SK-N-SH (cell line): ENCODE data around the gene SMIM21. TPM values are rescaled to one million over a fixed set of nuclear protein-coding genes. Genes with fewer than 3 reads are reported as not detected.

ENCODE experiments used
- CTCF ChIA-PET: fragments of 300-600, 350-600 bp; formaldehyde crosslinking; extraction: SDS; loops from one replicate; lab custom pipeline; 2021; lab: Yijun Ruan, JAX
- POLR2A ChIA-PET: fragments of 350-600 bp; sonication (Branson Sonifier 250); formaldehyde crosslinking; extraction: SDS; loops from one replicate; lab custom pipeline; 2020; ENCODE audit warnings: antibody characterized with exemption, inconsistent platforms; lab: Yijun Ruan, JAX
- DNase-seq: peaks from one replicate; pipeline ENCODE4 v3.0.0; 2012
- H2AFZ ChIP-seq: fragments of 200-600 bp; sonication (generic); 2 replicates; pipeline ENCODE4 v1.8.1; 2016; ENCODE audit warnings: antibody characterized with exemption, mild to moderate bottlenecking, low read depth
- H3F3A ChIP-seq: fragments of 200-600 bp; sonication (generic); replicated peaks from 2 replicates; pipeline ENCODE3; 2016; ENCODE audit warnings: antibody characterized with exemption, mild to moderate bottlenecking; ENCODE audit not compliant: insufficient read depth
- H3K27ac ChIP-seq, 2 experiments: fragments of 200-500 bp in 1 of 2; fragments of 200-600 bp in 1 of 2; sonication (Bioruptor generic) in 1 of 2; sonication (generic), shearing (Covaris generic) in 1 of 2; 2 replicates each; pipeline versions ENCODE4 v1.5.1 to v1.6.1; 2014 to 2016; ENCODE audit warnings: low read depth in 2 of 2, inconsistent platforms in 1 of 2, low read length in 1 of 2, mild to moderate bottlenecking in 1 of 2, mixed read lengths in 1 of 2
- H3K27me3 ChIP-seq: fragments of 200-600 bp; sonication (generic), shearing (Covaris generic); 2 replicates; pipeline ENCODE4 v1.6.1; 2016; ENCODE audit warnings: mixed run types; ENCODE audit not compliant: insufficient read depth
- H3K36me3 ChIP-seq, 2 experiments: fragments of 200-500 bp in 1 of 2; fragments of 200-600 bp in 1 of 2; sonication (Bioruptor generic) in 1 of 2; sonication (generic) in 1 of 2; replicated peaks in 1 of 2; 2 replicates each; pipeline versions ENCODE3 to v1.5.1; 2014 to 2016; ENCODE audit warnings: low read length in 1 of 2, mild to moderate bottlenecking in 1 of 2; ENCODE audit not compliant: insufficient read depth in 2 of 2, control insufficient read depth in 1 of 2
- H3K4me1 ChIP-seq, 2 experiments: fragments of 200-500 bp in 1 of 2; fragments of 200-600 bp in 1 of 2; sonication (Bioruptor generic) in 1 of 2; sonication (generic), shearing (Covaris generic) in 1 of 2; 2 replicates each; pipeline versions ENCODE4 v1.5.1 to v1.6.1; 2014 to 2016; ENCODE audit warnings: low read depth in 1 of 2, low read length in 1 of 2, mixed run types in 1 of 2; ENCODE audit not compliant: insufficient read depth in 2 of 2, control insufficient read depth in 1 of 2
- H3K4me2 ChIP-seq: fragments of 200-600 bp; sonication (generic), shearing (Covaris generic); 2 replicates; pipeline ENCODE4 v1.6.1; 2017; ENCODE audit warnings: mixed run types
- H3K4me3 ChIP-seq, 2 experiments: fragments of 200-500 bp in 1 of 2; fragments of 200-600 bp in 1 of 2; sonication (Bioruptor generic) in 1 of 2; sonication (generic), shearing (Covaris generic) in 1 of 2; 2 replicates each; pipeline versions ENCODE4 v1.5.1 to v1.8.1; 2014 to 2016; ENCODE audit warnings: low read depth in 2 of 2, inconsistent platforms in 1 of 2, low read length in 1 of 2, mild to moderate bottlenecking in 1 of 2, mixed read lengths in 1 of 2, moderate library complexity in 1 of 2
- H3K79me2 ChIP-seq: fragments of 200-600 bp; sonication (generic); 2 replicates; pipeline ENCODE4 v1.8.1; 2017; ENCODE audit warnings: mild to moderate bottlenecking; ENCODE audit not compliant: insufficient read depth
- H3K9ac ChIP-seq: fragments of 200-600 bp; sonication (generic); 2 replicates; pipeline ENCODE4 v1.6.1; 2017; ENCODE audit warnings: mixed run types
- H3K9me2 ChIP-seq: fragments of 200-600 bp; sonication (generic); 2 replicates; pipeline ENCODE4 v1.6.1; 2017; ENCODE audit warnings: mixed run types
- H3K9me3 ChIP-seq: fragments of 200-600 bp; sonication (generic); 2 replicates; pipeline ENCODE4 v1.6.1; 2017; ENCODE audit warnings: mixed run types, mild to moderate bottlenecking, moderate library complexity
- H4K20me1 ChIP-seq: fragments of 200-600 bp; sonication (generic); 2 replicates; pipeline ENCODE4 v1.6.1; 2017; ENCODE audit warnings: mild to moderate bottlenecking, mixed run types; ENCODE audit not compliant: insufficient read depth
- CTCF ChIP-seq: fragments of 200-600 bp; sonication (generic); IDR thresholded peaks from 2 replicates; pipeline ENCODE4 v1.6.1; 2017; ENCODE audit warnings: antibody characterized with exemption, mild to moderate bottlenecking, moderate library complexity
- ELF1 ChIP-seq: IDR thresholded peaks from 2 replicates; pipeline ENCODE4 v1.4.0; 2012
- EP300 ChIP-seq, 2 experiments: IDR thresholded peaks; 2 replicates each; pipeline versions ENCODE4 v1.4.0 to v1.6.1; 2012; ENCODE audit warnings: borderline replicate concordance in 1 of 2, low read depth in 1 of 2, low read length in 1 of 2
- EZH2phosphoT487 ChIP-seq: fragments of 200-600 bp; sonication (generic); IDR thresholded peaks from 2 replicates; pipeline ENCODE4 v1.6.1; 2017; ENCODE audit warnings: low read depth, mixed run types, mild to moderate bottlenecking, antibody characterized with exemption, moderate library complexity, borderline replicate concordance
- FOXM1 ChIP-seq: IDR thresholded peaks from 2 replicates; pipeline ENCODE4 v1.4.0; 2012; ENCODE audit warnings: low read depth, mild to moderate bottlenecking
- GABPA ChIP-seq: IDR thresholded peaks from 2 replicates; pipeline ENCODE4 v1.4.0; 2012; ENCODE audit warnings: low read depth, mild to moderate bottlenecking
- MEF2A ChIP-seq: IDR thresholded peaks from 2 replicates; pipeline ENCODE4 v1.4.0; 2012; ENCODE audit warnings: low read depth, borderline replicate concordance
- MXI1 ChIP-seq: IDR thresholded peaks from 2 replicates; pipeline ENCODE4 v1.6.1; 2012; ENCODE audit warnings: mild to moderate bottlenecking, low read depth, low read length, improper control_type of control experiment
- NRF1 ChIP-seq: IDR thresholded peaks from 2 replicates; pipeline ENCODE4 v1.6.1; 2012; ENCODE audit warnings: low read depth, mild to moderate bottlenecking, low read length
- POLR2AphosphoS5 ChIP-seq: IDR thresholded peaks from 2 replicates; pipeline ENCODE4 v1.6.1; 2012; ENCODE audit warnings: low read depth, low read length
- RAD21 ChIP-seq: IDR thresholded peaks from 2 replicates; pipeline ENCODE4 v1.6.1; 2012; ENCODE audit warnings: mild to moderate bottlenecking, low read length
- RCOR1 ChIP-seq: fragments of 150-350 bp; IDR thresholded peaks from 2 replicates; pipeline ENCODE4 v1.6.1; 2017; ENCODE audit warnings: antibody characterized with exemption, low read length
- RXRA ChIP-seq: IDR thresholded peaks from 2 replicates; pipeline ENCODE4 v1.4.0; 2012; ENCODE audit warnings: low read depth, mild to moderate bottlenecking, borderline replicate concordance
- TAF1 ChIP-seq: IDR thresholded peaks from 2 replicates; pipeline ENCODE4 v1.6.1; 2012; ENCODE audit warnings: low read depth, mild to moderate bottlenecking, low read length, moderate library complexity, borderline replicate concordance
- TCF12 ChIP-seq: IDR thresholded peaks from 2 replicates; pipeline ENCODE4 v1.4.0; 2012
- TEAD4 ChIP-seq: IDR thresholded peaks from 2 replicates; pipeline ENCODE4 v1.4.0; 2012; ENCODE audit warnings: mild to moderate bottlenecking, borderline replicate concordance; ENCODE audit not compliant: insufficient read depth
- ZBTB33 ChIP-seq: IDR thresholded peaks from 2 replicates; pipeline ENCODE4 v1.4.0; 2012; ENCODE audit warnings: low read depth, borderline replicate concordance
- WGBS: methylation state at CpG from one replicate; pipeline ENCODE4 v1.1.6; 2017; ENCODE audit warnings: low lambda C conversion rate; 5-methylcytosine and 5-hydroxymethylcytosine counted together
- polyA plus RNA-seq, 3 experiments: library from polyadenylated mRNA; depleted of rRNA; stranded (reverse); fragments of >200 nt; gene quantifications; 2 replicates each; pipeline ENCODE4 v1.2.3, GENCODE V29; 2012
- TF ChIP-seq, protein P1 (sequence below): IDR thresholded peaks from 2 replicates; pipeline ENCODE4; 2012
- TF ChIP-seq, protein P2 (sequence below): fragments of 150-350 bp; IDR thresholded peaks from 2 replicates; pipeline ENCODE4 v1.6.1; 2016; ENCODE audit warnings: mild to moderate bottlenecking, low read depth, low read length

SMIM21 gene
- polyA plus RNA-seq, 1 of the 3 experiments (the other 2 are of a cell fraction): not detected

GRCh38 chr18:75428490-75428889 lies 987 bp upstream of the SMIM21 start:
- Histone ChIP-seq H3K27ac (no peak overlapping the region), H3K36me3 (no peaks in the 10 kb centered on the region), H4K20me1 (no peaks in the 10 kb centered on the region), H3K9ac (no peak overlapping the region), H3K9me3 (no peaks in the 10 kb centered on the region), H3K4me1 (no peaks in the 10 kb centered on the region), H3K4me3 (no peak overlapping the region), H3K9me2 (no peaks in the 10 kb centered on the region), H3K79me2 (no peaks in the 10 kb centered on the region), H3K4me2 (no peak overlapping the region), H2AFZ (no peak overlapping the region), H3F3A (no peaks in the 10 kb centered on the region), H3K27me3 (peaks cover 5% of the 10 kb centered on the region; the same call in 1 of the 2 replicates)
- ChIA-PET POLR2A (no interaction called here), CTCF (interaction anchor here (1.0 kb wide), 1 partner anchor 13 kb away, joined by 3 read pairs; no protein-coding TSS in a partner anchor)
- WGBS: 46% methylated on average over 4 of the region's 4 CpGs
- TF ChIP-seq GABPA (no peak), RXRA (no peak), TAF1 (no peak), EP300 (IDR thresholded peaks at IDR 0.05; ENCODE audit: borderline replicate concordance in 1 of 2, low read depth in 1 of 2, low read length in 1 of 2) (no peak), POLR2AphosphoS5 (no peak), RAD21 (no peak), MEF2A (no peak), TEAD4 (no peak), FOXM1 (no peak), ELF1 (no peak), TCF12 (no peak), NRF1 (no peak), RCOR1 (no peak), MXI1 (no peak), CTCF (no peak), EZH2phosphoT487 (no peak), ZBTB33 (no peak)
- TF ChIP-seq, protein P1, sequence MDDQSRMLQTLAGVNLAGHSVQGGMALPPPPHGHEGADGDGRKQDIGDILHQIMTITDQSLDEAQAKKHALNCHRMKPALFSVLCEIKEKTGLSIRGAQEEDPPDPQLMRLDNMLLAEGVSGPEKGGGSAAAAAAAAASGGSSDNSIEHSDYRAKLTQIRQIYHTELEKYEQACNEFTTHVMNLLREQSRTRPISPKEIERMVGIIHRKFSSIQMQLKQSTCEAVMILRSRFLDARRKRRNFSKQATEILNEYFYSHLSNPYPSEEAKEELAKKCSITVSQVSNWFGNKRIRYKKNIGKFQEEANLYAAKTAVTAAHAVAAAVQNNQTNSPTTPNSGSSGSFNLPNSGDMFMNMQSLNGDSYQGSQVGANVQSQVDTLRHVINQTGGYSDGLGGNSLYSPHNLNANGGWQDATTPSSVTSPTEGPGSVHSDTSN: no peak
- TF ChIP-seq, protein P2, sequence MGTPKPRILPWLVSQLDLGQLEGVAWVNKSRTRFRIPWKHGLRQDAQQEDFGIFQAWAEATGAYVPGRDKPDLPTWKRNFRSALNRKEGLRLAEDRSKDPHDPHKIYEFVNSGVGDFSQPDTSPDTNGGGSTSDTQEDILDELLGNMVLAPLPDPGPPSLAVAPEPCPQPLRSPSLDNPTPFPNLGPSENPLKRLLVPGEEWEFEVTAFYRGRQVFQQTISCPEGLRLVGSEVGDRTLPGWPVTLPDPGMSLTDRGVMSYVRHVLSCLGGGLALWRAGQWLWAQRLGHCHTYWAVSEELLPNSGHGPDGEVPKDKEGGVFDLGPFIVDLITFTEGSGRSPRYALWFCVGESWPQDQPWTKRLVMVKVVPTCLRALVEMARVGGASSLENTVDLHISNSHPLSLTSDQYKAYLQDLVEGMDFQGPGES: no peak
- DNase-seq: no peak
